ENCODE data around the gene WDR90.

The WDR90 gene

GRCh38 chr16:660459-661183 lies 11.5 kb downstream of the WDR90 start:
- ATAC-seq, result peak; percentile 61
- DNase-seq, result peak; percentile 74

GRCh38 chr16:661184-661821 lies 12.1 kb downstream of the WDR90 start:
- DNase-seq, result no peak
- ATAC-seq, result no peak

DNA sequence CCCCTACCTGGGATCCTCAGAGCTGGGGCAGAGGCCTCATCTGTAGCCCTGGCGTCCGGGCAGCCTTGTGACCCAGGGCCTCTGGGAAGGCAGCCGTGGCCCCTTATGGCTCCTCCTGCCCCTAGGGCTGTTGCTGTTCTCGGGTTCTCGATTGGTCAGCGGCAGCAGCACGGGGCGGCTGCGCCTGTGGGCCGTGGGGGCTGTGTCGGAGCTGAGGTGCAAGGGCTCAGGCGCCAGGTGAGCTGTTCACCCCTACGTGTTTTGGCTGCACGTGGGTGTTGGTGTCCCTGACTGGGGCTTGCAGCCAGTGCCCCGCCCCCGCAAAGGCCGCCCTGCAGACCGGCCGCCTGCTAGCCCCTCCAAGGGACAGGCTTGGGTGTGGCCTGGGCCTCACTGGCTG lies 12.9 kb downstream of the WDR90 start:
- DNase-seq (no peak), ATAC-seq (no peak)

- ATAC-seq, result no peak
Observed at GRCh38 chr16:662597-662996, 13.4 kb downstream of the WDR90 start.

GRCh38 chr16:666572-666971 lies 17.4 kb downstream of the WDR90 start:
- ATAC-seq (no peak), DNase-seq (no peak)

More at GRCh38 chr16:662597-662996, 13.4 kb downstream of the WDR90 start:
- no peak for DNase-seq

DNA sequence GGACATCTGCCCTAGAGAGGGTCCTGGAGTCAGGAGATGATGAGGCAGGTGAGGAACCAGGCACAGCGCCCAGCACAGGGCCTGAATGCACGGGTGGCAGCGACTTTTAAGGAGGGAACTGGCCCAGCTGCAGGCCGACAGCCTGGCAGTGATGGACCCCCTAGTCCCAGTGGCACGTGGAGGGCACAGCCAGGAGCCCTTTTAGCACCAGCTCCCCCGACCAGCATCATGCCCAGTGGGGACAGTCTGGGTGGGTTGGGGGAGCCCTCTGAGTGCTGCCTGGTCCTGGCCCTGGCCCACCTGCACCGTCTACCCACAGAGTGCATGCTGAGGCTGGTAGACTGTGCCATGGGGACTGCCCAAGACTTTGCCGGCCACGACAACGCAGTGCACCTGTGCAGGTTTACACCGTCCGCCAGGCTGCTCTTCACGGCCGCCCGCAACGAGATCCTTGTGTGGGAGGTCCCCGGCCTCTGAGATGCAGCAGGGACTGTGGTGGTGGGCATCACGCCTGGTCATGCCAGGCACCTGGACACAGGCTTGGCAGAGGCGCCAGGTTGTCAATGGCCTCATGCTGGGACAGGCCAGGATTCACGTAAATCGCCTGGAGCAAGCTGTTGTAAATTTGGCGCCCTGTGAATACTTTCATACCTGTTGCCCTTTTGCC lies 18.1 kb downstream of the WDR90 start:
- DNase-seq (no peak), ATAC-seq (no peak)

GRCh38 chr16:667780-668518 lies 18.8 kb downstream of the WDR90 start, which contains the start of gene RHOT2:
TSS of gene RHOT2 (plus strand) at chr16:668132. CDS start at chr16:668200, 68 bp downstream.
- DNase-seq, result peak; percentile 97
- ATAC-seq, result peak; percentile 95

- no peak for ATAC-seq
- DNase-seq, result no peak
Observed at GRCh38 chr16:668519-669171, 19.5 kb downstream of the WDR90 start.

- no peak for DNase-seq
- ATAC-seq, result no peak
Observed at GRCh38 chr16:669666-670065, 20.5 kb downstream of the WDR90 start.

GRCh38 chr16:670485-671352 lies 21.6 kb downstream of the WDR90 start:
- ATAC-seq, result no peak

GRCh38 chr16:671353-672131 lies 22.4 kb downstream of the WDR90 start:
- DNase-seq, result no peak
- ATAC-seq, result no peak

More at GRCh38 chr16:670485-671352, 21.6 kb downstream of the WDR90 start:
- no peak for DNase-seq

- ATAC-seq (no peak), DNase-seq (no peak)
Observed at GRCh38 chr16:672371-672770, 23.2 kb downstream of the WDR90 start.

GRCh38 chr16:672851-673250 lies 23.7 kb downstream of the WDR90 start:
- no peak for DNase-seq
- ATAC-seq, result no peak

DNA sequence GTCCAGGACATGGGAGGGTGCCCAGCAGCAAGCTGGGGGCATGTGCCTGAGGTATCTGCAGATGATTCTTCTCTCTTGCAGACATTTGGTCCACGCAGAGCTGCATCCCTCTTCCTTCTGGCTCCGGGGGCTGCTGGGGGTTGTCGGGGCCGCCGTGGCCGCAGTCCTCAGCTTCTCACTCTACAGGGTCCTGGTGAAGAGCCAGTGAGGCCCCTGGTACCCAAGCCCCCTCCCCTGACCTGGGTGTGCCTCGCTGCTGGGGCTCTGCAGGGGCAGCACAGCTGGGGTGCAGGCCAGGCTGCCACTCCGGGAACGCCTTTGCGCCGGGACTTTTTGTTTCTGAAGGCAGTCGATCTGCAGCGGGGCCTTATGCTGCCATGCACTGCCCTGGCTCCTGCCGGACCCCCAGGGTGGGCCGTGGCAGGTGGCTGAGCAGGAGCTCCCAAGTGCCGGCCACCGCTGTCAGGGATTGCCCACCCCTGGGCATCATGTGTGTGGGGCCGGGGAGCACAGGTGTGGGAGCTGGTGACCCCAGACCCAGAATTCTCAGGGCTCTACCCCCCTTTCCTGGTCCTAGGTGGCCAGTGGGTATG lies 24.3 kb downstream of the WDR90 start:
- ATAC-seq (no peak), DNase-seq (no peak)

DNA sequence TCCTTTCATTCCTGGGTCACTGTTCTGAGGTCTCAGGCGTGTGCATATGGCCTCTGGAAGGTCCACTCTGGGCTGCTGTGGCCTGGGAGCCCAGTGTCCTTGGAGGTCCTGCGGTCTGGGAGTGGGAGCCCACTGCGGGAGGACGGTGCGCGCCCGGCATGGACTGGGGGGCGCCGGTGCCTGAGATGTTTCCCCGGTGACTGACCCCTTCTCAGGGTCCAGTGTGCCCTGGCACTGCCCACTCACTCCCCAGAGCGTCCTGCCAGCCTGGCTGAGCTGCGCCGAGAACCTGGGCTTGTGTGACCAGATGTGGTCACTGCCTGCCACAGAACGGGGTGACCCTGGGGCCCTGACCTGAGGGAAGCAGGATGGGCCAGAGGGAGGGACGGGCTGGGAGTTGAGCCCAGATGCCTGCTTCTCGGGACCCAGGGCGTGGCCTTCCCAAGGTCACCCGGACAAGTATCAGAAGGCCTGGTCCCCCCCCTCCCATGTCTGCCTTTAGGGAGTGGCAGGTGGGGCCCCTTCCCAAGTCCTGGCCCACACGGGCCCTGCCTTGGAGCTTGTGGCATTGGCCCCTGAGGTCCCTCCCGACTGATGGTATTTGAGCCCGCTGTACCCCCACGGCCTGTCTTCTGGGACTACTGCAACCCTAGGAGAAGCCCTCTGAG lies 25.2 kb downstream of the WDR90 start:
- no peak for ATAC-seq
- no peak for DNase-seq

DNA sequence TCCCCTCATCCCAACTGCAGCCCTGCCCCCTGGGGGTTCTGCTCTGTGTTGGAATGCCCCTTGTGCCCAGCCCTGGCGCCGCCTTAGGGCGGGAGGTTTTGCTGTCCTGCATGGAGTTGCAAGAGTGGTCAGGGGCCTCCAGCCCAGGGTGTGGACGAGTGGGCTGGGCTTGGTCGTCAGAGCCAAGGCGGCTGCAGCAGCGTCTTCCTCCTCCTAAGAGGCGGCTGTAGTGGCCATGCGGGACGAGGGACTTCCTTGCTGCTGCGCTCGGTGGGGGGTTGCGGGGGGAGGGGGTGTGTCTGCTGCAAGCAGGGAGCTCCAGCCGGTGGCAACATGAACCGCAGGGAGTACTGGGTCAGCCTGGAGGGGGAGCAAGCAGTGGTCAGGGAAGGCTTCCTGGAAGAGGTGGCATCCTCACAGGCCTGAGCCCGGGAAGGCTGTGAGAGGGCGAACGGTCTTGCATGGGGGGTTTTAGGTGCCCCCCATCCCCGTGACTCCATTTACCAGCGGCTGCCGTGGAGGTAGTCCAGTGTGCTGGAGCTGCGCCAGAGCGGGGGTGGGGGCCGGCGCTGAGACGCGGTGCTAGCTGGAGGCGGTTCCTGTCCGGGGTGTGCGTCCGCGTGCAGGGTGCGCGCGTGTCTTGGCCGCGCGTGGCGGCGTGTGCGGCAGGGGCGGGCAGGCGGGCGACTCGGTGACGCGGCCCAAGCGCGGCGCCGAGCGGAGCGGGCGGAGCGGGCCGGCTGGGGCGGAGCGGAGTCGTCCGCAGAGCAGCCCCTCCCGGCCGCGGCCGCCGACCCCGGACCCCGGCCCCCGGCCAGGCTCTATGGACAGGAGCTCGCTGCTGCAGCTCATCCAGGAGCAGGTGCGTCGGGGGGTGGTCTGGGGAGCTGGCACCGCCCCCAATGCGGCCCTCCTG lies 26.1 kb downstream of the WDR90 start, which contains the start of gene RHBDL1:
Gene RHBDL1, plus strand, starts transcription at position 704 of the 916 bp plus-strand sequence. Its CDS starts 120 bp downstream, at position 824.
- DNase-seq, result no peak
- ATAC-seq, result no peak

GRCh38 chr16:675884-676564 lies 26.9 kb downstream of the WDR90 start:
- ATAC-seq, result no peak
- no peak for DNase-seq
